Testis (tissue), 2 donors: Measurements from ENCODE around the gene NDUFB11.

Experiments
- CTCF ChIP-seq, 3 experiments: fragments of 450-650 bp in 2 of 3; fragments of 200-600 bp in 1 of 3; sonication (generic) in 1 of 3; IDR thresholded peaks; one replicate each; pipeline ENCODE4 v1.5.1; 2016 to 2019; ENCODE audit warnings: antibody characterized with exemption in 3 of 3, mild to moderate bottlenecking in 2 of 3, moderate library complexity in 1 of 3
- POLR2A ChIP-seq: fragments of 450-650 bp; IDR thresholded peaks from one replicate; pipeline ENCODE4 v1.6.1; 2017; ENCODE audit warnings: antibody characterized with exemption, mild to moderate bottlenecking, moderate library complexity

DNA sequence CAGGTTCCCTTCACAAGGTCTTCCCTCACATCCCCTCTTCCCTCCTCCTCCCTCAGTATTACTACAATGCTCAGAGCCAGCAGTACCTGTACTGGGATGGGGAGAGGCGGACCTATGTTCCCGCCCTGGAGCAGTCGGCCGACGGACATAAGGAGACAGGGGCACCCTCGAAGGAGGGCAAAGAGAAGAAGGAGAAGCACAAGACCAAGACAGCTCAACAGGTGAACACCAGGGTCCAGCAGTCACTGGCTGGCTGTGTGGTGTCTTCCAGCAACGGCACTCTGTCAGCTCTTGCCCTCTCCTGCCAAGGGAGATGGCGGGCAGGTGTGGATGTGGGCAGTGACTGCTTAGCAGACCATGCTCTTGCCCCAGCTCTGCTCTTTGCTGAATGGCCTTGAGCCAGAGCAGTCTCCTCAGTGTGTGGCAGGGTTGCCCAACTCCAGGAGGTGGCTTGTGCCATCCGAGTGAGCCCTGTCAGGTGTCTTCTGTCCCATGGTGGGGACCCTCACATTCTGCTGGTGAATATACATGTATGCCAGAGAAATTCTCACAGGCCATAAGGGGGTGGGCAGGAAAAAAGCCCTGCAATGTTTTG is 37.7 kb upstream of the NDUFB11 start:
- TF ChIP-seq CTCF (IDR thresholded peaks at IDR 0.05), result no peak
- no peak for TF ChIP-seq POLR2A
